ENCODE measurements around the gene CARM1.

Gene CARM1

GRCh38 chr19:10896851-10897526 lies 25.6 kb downstream of the CARM1 start:
- Mint-ChIP-seq H3K4me1 (peaks cover 34% of the 10 kb centered on the region), H3K9me3 (no peaks in the 10 kb centered on the region), H3K27ac (peak overlapping the region; percentile 62 to 81 (median 71)), H3K27me3 (ENCODE audit: low read depth) (no peaks in the 10 kb centered on the region), H3K4me3 (no peak overlapping the region), H3K36me3 (ENCODE audit: low read depth) (peaks cover 8% of the 10 kb centered on the region)
- no peak for TF ChIP-seq CTCF (IDR thresholded peaks at IDR 0.05; ENCODE audit: unreplicated experiment in 3 of 3)

- Mint-ChIP-seq H3K27ac (no peak overlapping the region), H3K4me1 (peaks cover 27% of the 10 kb centered on the region), H3K9me3 (peaks cover 5% of the 10 kb centered on the region), H3K27me3 (ENCODE audit: low read depth) (no peaks in the 10 kb centered on the region), H3K36me3 (ENCODE audit: low read depth) (peaks cover 21% of the 10 kb centered on the region), H3K4me3 (no peak overlapping the region)
- TF ChIP-seq CTCF (IDR thresholded peaks at IDR 0.05; ENCODE audit: unreplicated experiment in 3 of 3), result no peak
Measured at GRCh38 chr19:10898633-10899032, 27.3 kb downstream of the CARM1 start.

- Mint-ChIP-seq H3K4me1 (peaks cover 21% of the 10 kb centered on the region), H3K36me3 (ENCODE audit: low read depth) (peaks cover 25% of the 10 kb centered on the region)
- no peak for TF ChIP-seq CTCF (IDR thresholded peaks at IDR 0.05; ENCODE audit: unreplicated experiment in 3 of 3)
Measured at GRCh38 chr19:10899151-10899653, 27.8 kb downstream of the CARM1 start.

GRCh38 chr19:10907925-10908324 lies 36.6 kb downstream of the CARM1 start:
- H3K27me3 Mint-ChIP-seq (ENCODE audit: low read depth), result no peaks in the 10 kb centered on the region
- H3K27ac Mint-ChIP-seq, result no peak overlapping the region
- H3K4me3 Mint-ChIP-seq, result no peak overlapping the region
- peaks cover 4% of the 10 kb centered on the region for H3K9me3 Mint-ChIP-seq
- no peaks in the 10 kb centered on the region for H3K4me1 Mint-ChIP-seq
- TF ChIP-seq CTCF (IDR thresholded peaks at IDR 0.05; ENCODE audit: unreplicated experiment in 3 of 3), result no peak
- H3K36me3 Mint-ChIP-seq (ENCODE audit: low read depth), result peaks cover 28% of the 10 kb centered on the region

More at GRCh38 chr19:10899151-10899653, 27.8 kb downstream of the CARM1 start:
- no peak overlapping the region for H3K4me3 Mint-ChIP-seq
- H3K27ac Mint-ChIP-seq, result no peak overlapping the region
- H3K9me3 Mint-ChIP-seq, result peaks cover 5% of the 10 kb centered on the region
- no peaks in the 10 kb centered on the region for H3K27me3 Mint-ChIP-seq (ENCODE audit: low read depth)

GRCh38 chr19:10908380-10908960 lies 37.1 kb downstream of the CARM1 start:
- no peaks in the 10 kb centered on the region for H3K4me1 Mint-ChIP-seq
- no peaks in the 10 kb centered on the region for H3K27me3 Mint-ChIP-seq (ENCODE audit: low read depth)
- no peak overlapping the region for H3K27ac Mint-ChIP-seq
- peaks cover 22% of the 10 kb centered on the region for H3K36me3 Mint-ChIP-seq (ENCODE audit: low read depth)
- H3K4me3 Mint-ChIP-seq, result no peak overlapping the region
- no peak for TF ChIP-seq CTCF (IDR thresholded peaks at IDR 0.05; ENCODE audit: unreplicated experiment in 3 of 3)
- no peaks in the 10 kb centered on the region for H3K9me3 Mint-ChIP-seq

Measured in nephron (organoid).